Endothelial cell of umbilical vein (primary cell): Measurements from ENCODE around the gene ACE.

Experiments used
- EZH2 ChIP-seq: IDR thresholded peaks from 2 replicates; pipeline ENCODE4 v1.6.1; 2012; ENCODE audit warnings: borderline replicate concordance, low read depth, mild to moderate bottlenecking, moderate library complexity, low read length, inconsistent platforms; ENCODE audit not compliant: severe bottlenecking
- POLR2A ChIP-seq: IDR thresholded peaks from 2 replicates; pipeline ENCODE4 v1.6.1; 2012; ENCODE audit warnings: low read depth, mild to moderate bottlenecking, control low read depth, low read length
- POLR2AphosphoS5 ChIP-seq: IDR thresholded peaks from 2 replicates; pipeline ENCODE4 v1.6.1; 2012; ENCODE audit warnings: low read depth, mild to moderate bottlenecking, control low read depth, low read length, moderate library complexity; ENCODE audit not compliant: insufficient read depth
- TF ChIP-seq, protein P1 (sequence below), 2 donors: IDR thresholded peaks; 1 replicate in 1 of 2; 2 replicates in 1 of 2; pipeline ENCODE4 v1.5.1; 2011; ENCODE audit warnings: low read length in 2 of 2, mild to moderate bottlenecking in 2 of 2, moderate library complexity in 2 of 2, control low read depth in 1 of 2, inconsistent platforms in 1 of 2, low read depth in 1 of 2; ENCODE audit not compliant: insufficient read depth in 1 of 2; ENCODE audit errors: extremely low read depth in 1 of 2

DNA sequence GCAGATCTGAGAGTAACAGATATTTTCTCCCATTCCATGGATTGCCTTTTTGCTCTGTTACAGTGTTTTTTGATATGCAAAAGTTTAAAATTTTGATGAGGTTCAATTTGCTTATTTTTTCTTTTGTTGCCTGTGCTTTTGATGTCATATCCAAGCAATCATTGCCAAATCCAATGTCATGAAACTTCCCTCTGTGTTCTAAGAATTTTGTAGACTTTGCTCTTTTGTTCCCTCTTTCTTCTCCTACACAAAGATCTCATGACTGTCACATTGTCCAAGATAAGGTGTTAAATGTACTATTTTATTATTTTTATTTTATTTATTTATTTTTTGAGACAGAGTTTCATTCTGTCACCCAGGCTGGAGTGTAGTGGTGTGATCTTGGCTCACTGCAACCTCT is 27.4 kb downstream of the ACE start:
- TF ChIP-seq, protein P1, sequence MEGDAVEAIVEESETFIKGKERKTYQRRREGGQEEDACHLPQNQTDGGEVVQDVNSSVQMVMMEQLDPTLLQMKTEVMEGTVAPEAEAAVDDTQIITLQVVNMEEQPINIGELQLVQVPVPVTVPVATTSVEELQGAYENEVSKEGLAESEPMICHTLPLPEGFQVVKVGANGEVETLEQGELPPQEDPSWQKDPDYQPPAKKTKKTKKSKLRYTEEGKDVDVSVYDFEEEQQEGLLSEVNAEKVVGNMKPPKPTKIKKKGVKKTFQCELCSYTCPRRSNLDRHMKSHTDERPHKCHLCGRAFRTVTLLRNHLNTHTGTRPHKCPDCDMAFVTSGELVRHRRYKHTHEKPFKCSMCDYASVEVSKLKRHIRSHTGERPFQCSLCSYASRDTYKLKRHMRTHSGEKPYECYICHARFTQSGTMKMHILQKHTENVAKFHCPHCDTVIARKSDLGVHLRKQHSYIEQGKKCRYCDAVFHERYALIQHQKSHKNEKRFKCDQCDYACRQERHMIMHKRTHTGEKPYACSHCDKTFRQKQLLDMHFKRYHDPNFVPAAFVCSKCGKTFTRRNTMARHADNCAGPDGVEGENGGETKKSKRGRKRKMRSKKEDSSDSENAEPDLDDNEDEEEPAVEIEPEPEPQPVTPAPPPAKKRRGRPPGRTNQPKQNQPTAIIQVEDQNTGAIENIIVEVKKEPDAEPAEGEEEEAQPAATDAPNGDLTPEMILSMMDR (IDR thresholded peaks at IDR 0.05; ENCODE audit: extremely low read depth in 1 of 2, insufficient read depth in 1 of 2, low read depth in 1 of 2, low read length in 2 of 2): no peak
- TF ChIP-seq POLR2A (no peak), EZH2 (no peak), POLR2AphosphoS5 (no peak)
